HepG2 (cell line): ENCODE results near the gene TMEM107. TPM values are rescaled to one million over a fixed set of nuclear protein-coding genes. Genes with fewer than 3 reads are reported as not detected.

Experiments
- HDAC1 ChIP-seq: sonication (generic); formaldehyde crosslinking; IDR thresholded peaks from 2 replicates; pipeline ENCODE4 v1.5.1; 2020; ENCODE audit warnings: mild to moderate bottlenecking, missing genetic modification reagents
- HDAC2 ChIP-seq: sonication (generic); formaldehyde crosslinking; IDR thresholded peaks from 2 replicates; pipeline ENCODE4 v1.4.0; 2020; ENCODE audit warnings: missing genetic modification reagents
- HOXA3 ChIP-seq: sonication (generic); formaldehyde crosslinking; IDR thresholded peaks from 2 replicates; pipeline ENCODE4 v1.5.0; 2020; ENCODE audit warnings: missing genetic modification reagents
- IKZF1 ChIP-seq: fragments of 450-650 bp; IDR thresholded peaks from 2 replicates; pipeline ENCODE4 v1.7.1; 2016
- MBNL3 ChIP-seq: fragments of 250-450 bp; sonication (Bioruptor Pico); conservative IDR thresholded peaks from 2 replicates; pipeline ENCODE4 v1.8.0; 2022; ENCODE audit warnings: mild to moderate bottlenecking, inconsistent platforms
- PAWR ChIP-seq: sonication (generic); formaldehyde crosslinking; IDR thresholded peaks from 2 replicates; pipeline ENCODE4 v1.4.0; 2020; ENCODE audit warnings: missing genetic modification reagents, mild to moderate bottlenecking, borderline replicate concordance
- PHF5A ChIP-seq: IDR thresholded peaks from one replicate; pipeline ENCODE4 v1.6.1; 2018; ENCODE audit warnings: low read depth, missing genetic modification reagents; ENCODE audit not compliant: unreplicated experiment
- PHF8 ChIP-seq: sonication (generic); formaldehyde crosslinking; IDR thresholded peaks from 2 replicates; pipeline ENCODE4 v1.5.0; 2020; ENCODE audit warnings: missing genetic modification reagents
- PLSCR1 ChIP-seq: sonication (generic); formaldehyde crosslinking; IDR thresholded peaks from 2 replicates; pipeline ENCODE4 v1.5.0; 2020; ENCODE audit warnings: missing genetic modification reagents, mild to moderate bottlenecking, borderline replicate concordance
- POGZ ChIP-seq: sonication (generic); formaldehyde crosslinking; IDR thresholded peaks from 2 replicates; pipeline ENCODE4 v1.4.0; 2020; ENCODE audit warnings: mild to moderate bottlenecking, missing genetic modification reagents
- REPIN1 ChIP-seq: sonication (generic); formaldehyde crosslinking; IDR thresholded peaks from 2 replicates; pipeline ENCODE4 v1.8.0; 2022; ENCODE audit warnings: missing genetic modification reagents, low read depth, mild to moderate bottlenecking, borderline replicate concordance
- RFXANK ChIP-seq: IDR thresholded peaks from 2 replicates; pipeline ENCODE4 v1.6.1; 2016
- SMAD1 ChIP-seq: sonication (generic); formaldehyde crosslinking; IDR thresholded peaks from 2 replicates; pipeline ENCODE4 v1.4.0; 2020; ENCODE audit warnings: missing genetic modification reagents, low read depth, mild to moderate bottlenecking, borderline replicate concordance
- SMARCE1 ChIP-seq: fragments of 450-650 bp; IDR thresholded peaks from 2 replicates; pipeline ENCODE4 v1.6.1; 2017; ENCODE audit warnings: borderline replicate concordance
- SRSF9 ChIP-seq: fragments of 200-400 bp; formaldehyde crosslinking; IDR thresholded peaks from 2 replicates; pipeline ENCODE4 v1.6.1; 2018; ENCODE audit warnings: borderline replicate concordance, mild to moderate bottlenecking, low read depth, low read length; ENCODE audit not compliant: insufficient read depth, poor library complexity, severe bottlenecking
- TAF15 ChIP-seq: fragments of 200-400 bp; formaldehyde crosslinking; IDR thresholded peaks from one replicate; pipeline ENCODE4 v1.6.1; 2018; ENCODE audit warnings: mild to moderate bottlenecking, low read depth, low read length; ENCODE audit not compliant: poor library complexity, severe bottlenecking
- ZMYM4 ChIP-seq: sonication (generic); formaldehyde crosslinking; IDR thresholded peaks from 2 replicates; pipeline ENCODE4 v1.8.1; 2023; ENCODE audit warnings: mild to moderate bottlenecking, missing genetic modification reagents
- ZNF101 ChIP-seq: sonication (generic); formaldehyde crosslinking; IDR thresholded peaks from 2 replicates; pipeline ENCODE4 v1.4.0; 2020; ENCODE audit warnings: mild to moderate bottlenecking, low read depth, missing genetic modification reagents, borderline replicate concordance
- ZNF253 ChIP-seq: sonication (generic); formaldehyde crosslinking; IDR thresholded peaks from 2 replicates; pipeline ENCODE4 v1.8.0; 2022; ENCODE audit warnings: mild to moderate bottlenecking, missing genetic modification reagents, borderline replicate concordance
- ZNF383 ChIP-seq: sonication (generic); formaldehyde crosslinking; IDR thresholded peaks from 2 replicates; pipeline ENCODE4 v1.4.0; 2020; ENCODE audit warnings: missing genetic modification reagents, mild to moderate bottlenecking, borderline replicate concordance
- ZNF549 ChIP-seq: sonication (generic); formaldehyde crosslinking; IDR thresholded peaks from 2 replicates; pipeline ENCODE4 v1.5.0; 2020; ENCODE audit warnings: missing genetic modification reagents
- ZNF577 ChIP-seq: sonication (generic); formaldehyde crosslinking; IDR thresholded peaks from 2 replicates; pipeline ENCODE4 v1.4.0; 2020; ENCODE audit warnings: mild to moderate bottlenecking, low read depth, missing genetic modification reagents, borderline replicate concordance
- ZNF598 ChIP-seq: sonication (generic); formaldehyde crosslinking; IDR thresholded peaks from 2 replicates; pipeline ENCODE4 v1.5.1; 2020; ENCODE audit warnings: mild to moderate bottlenecking, missing genetic modification reagents, borderline replicate concordance
- ZNF7 ChIP-seq: IDR thresholded peaks from 2 replicates; pipeline ENCODE4 v1.6.1; 2016; ENCODE audit warnings: missing biosample characterization, missing genetic modification reagents
- ZNF773 ChIP-seq: sonication (generic); formaldehyde crosslinking; IDR thresholded peaks from 2 replicates; pipeline ENCODE4 v1.4.0; 2020; ENCODE audit warnings: missing genetic modification reagents, borderline replicate concordance
- ZNF776 ChIP-seq: sonication (generic); formaldehyde crosslinking; IDR thresholded peaks from 2 replicates; pipeline ENCODE4 v1.4.0; 2020; ENCODE audit warnings: mild to moderate bottlenecking, missing genetic modification reagents
- ZNF792 ChIP-seq: IDR thresholded peaks from 2 replicates; pipeline ENCODE4 v1.6.1; 2016
- ZNF850 ChIP-seq: sonication (generic); formaldehyde crosslinking; conservative IDR thresholded peaks from 2 replicates; pipeline ENCODE4 v1.9.0; 2021; ENCODE audit warnings: mild to moderate bottlenecking, missing genetic modification reagents
- polyA plus RNA-seq, 8 experiments: library from polyadenylated mRNA; depleted of rRNA in 3 of 8; stranded (reverse) in 7 of 8; unstranded in 1 of 8; fragments of >200 nt; fragmentation: Illumina TruSeq in 4 of 8; extraction: Trizol in 4 of 8; gene quantifications; 2 replicates each; pipeline versions ENCODE4 v1.2.1 to v1.2.3, GENCODE V29; 2011 to 2016; ENCODE audit warnings: low read depth in 4 of 8, missing spikeins in 1 of 8, mixed read lengths in 1 of 8; ENCODE audit not compliant: insufficient read depth in 1 of 8
- total RNA-seq, 5 experiments: library from RNA; depleted of rRNA; stranded (reverse); fragments of >200 nt; fragmentation: Illumina TruSeq; extraction: Trizol; gene quantifications; 2 replicates each; pipeline ENCODE4 v1.2.3, GENCODE V29; 2016; ENCODE audit warnings: low read depth in 1 of 5

TMEM107 gene
- total and polyA plus RNA-seq, 2 of the 13 experiments (the other 11 are each of a cell fraction or from before 2014, with no cell fraction given), result 7.2 to 15.3 TPM

GRCh38 chr17:8189711-8190477, 13.7 kb upstream of the TMEM107 start, which contains the start of gene BORCS6 (continued):
- TF ChIP-seq REPIN1 (no peak), MBNL3 (CRISPR knock-in tag) (no peak), TAF15 (no peak), ZNF577 (CRISPR knock-in tag) (no peak), HOXA3 (CRISPR knock-in tag) (0 out of 2 replicates have a peak, but pooled peaks have one; percentile 24), ZNF7 (no peak), ZNF792 (no peak), SRSF9 (no peak), SMAD1 (0 out of 2 replicates have a peak, but pooled peaks have one; percentile 2), RFXANK (no peak), IKZF1 (no peak), PAWR (no peak), ZNF383 (CRISPR knock-in tag) (peak; percentile 93; the same call in 1 of the 2 replicates), ZMYM4 (CRISPR knock-in tag) (peak; percentile 44; the same call in 1 of the 2 replicates), ZNF776 (CRISPR knock-in tag) (0 out of 2 replicates have a peak, but pooled peaks have one; percentile 22), PHF8 (CRISPR knock-in tag) (peak; percentile 71), ZNF253 (CRISPR knock-in tag) (no peak), ZNF850 (CRISPR knock-in tag) (no peak), PHF5A (CRISPR knock-in tag) (no peak), ZNF598 (CRISPR knock-in tag) (no peak), PLSCR1 (CRISPR knock-in tag) (no peak), HDAC2 (CRISPR knock-in tag) (no peak), ZNF549 (no peak), POGZ (CRISPR knock-in tag) (0 out of 2 replicates have a peak, but pooled peaks have one; percentile 14), HDAC1 (peak; percentile 62), ZNF773 (CRISPR knock-in tag) (no peak), ZNF101 (CRISPR knock-in tag) (0 out of 2 replicates have a peak, but pooled peaks have one; percentile 59), SMARCE1 (no peak)
